T-helper 22 cell (primary cell): ENCODE measurements around the gene SLC11A2.
"Not testable (repeated sequence)": the region's sequence is repeated elsewhere in the genome, so short reads cannot be mapped to it uniquely, and the experiment has no call there.

ENCODE experiments used
- DNase-seq: peaks from one replicate; pipeline ENCODE4 v3.0.0-alpha.2; 2020; ENCODE audit warnings: low read depth

The SLC11A2 gene

GRCh38 chr12:50990147-50990727, 35.9 kb downstream of the SLC11A2 start:
- no peak for DNase-seq

DNA sequence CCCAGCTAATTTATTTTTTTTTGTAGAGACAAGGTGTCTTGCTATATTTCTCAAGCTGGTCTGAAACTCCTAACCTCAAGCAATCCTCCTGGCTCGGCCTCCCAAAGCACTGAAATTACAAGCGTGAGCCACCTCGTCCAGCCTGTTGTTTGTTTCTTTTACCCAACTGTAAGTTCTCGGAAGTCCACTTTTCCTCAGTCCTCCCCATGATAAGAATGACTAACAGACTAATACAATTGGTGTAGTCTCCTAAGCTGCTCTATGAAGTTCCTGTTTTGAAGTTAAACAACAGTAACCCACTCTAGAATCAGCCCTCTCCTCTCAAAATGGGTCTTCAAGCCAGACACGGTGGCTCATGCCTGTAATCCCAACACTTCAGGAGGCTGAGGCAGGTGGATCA, 37.3 kb downstream of the SLC11A2 start:
- no peak for DNase-seq

DNA sequence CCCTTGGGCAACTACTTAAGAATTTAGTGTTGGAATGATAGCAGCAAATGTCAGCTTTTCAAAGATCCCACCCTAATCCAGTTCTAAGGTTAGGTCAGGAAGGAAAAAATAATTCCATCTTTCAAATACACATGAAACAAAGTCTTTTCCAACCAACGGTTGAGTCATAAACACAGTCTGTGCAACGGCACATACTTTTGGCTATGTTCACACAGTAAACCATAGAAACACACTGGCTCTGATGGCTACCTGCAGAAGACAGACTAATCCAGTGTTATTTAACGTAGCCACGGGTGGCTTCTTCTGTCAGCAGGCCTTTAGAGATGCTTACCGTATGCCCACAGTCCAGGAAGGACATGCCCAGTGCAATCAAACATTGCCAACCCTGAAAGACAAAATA, 38.1 kb downstream of the SLC11A2 start:
- no peak for DNase-seq

- no peak for DNase-seq
These were observed 39.0 kb downstream of the SLC11A2 start for GRCh38 chr12:50986966-50987737.

DNA sequence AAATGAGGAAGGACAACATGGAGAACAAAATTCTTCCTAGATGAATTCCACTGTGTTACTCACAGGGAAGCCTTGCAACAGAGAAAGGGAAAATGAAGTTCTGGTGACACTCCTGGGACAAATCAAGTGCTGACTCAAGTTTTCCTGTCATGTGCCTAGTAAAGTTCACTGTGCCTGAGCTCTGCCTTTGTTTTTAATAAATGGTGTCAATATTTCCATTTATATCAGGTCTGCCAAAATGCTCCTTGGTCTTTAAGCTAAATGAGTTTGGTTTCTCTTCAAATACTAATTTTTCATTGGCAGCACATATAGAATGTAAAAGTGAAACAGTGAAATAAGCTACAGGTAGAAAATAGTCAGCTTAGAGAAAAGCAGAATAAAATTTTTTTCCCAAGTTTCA, 40.9 kb downstream of the SLC11A2 start:
- no peak for DNase-seq

DNA sequence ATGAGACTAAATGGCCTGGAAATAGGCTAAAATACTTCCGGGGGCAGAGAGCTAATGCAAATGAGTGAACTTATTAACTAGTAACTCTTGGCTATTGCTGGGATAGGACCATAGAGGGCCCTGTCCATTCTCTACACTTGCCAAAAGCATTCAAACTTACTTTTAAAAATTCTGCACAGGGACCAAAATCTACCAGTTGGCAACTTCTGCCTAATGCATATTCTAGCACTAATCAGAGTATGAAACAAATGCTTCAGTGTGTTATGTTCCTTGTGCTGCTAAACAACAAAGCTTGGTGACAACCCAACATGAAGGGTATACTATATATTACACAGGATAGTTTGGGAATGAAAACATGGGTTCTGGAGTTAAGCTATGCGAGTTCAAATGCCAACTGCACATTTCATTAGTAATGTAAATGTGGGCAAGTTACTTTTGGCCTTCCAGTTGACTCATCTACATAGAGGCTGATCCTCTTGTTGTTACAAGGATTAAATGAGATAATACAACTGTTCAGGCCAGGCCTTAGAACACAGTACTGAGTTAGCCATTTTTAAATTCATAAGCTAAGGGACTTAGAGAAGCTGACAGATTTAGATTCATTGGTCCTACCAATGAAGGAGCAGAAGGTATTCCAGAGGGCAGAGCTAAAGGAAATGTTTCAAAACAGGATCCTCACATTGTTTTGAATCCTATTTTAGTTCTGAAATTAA, 41.4 kb downstream of the SLC11A2 start:
- DNase-seq = no peak

DNA sequence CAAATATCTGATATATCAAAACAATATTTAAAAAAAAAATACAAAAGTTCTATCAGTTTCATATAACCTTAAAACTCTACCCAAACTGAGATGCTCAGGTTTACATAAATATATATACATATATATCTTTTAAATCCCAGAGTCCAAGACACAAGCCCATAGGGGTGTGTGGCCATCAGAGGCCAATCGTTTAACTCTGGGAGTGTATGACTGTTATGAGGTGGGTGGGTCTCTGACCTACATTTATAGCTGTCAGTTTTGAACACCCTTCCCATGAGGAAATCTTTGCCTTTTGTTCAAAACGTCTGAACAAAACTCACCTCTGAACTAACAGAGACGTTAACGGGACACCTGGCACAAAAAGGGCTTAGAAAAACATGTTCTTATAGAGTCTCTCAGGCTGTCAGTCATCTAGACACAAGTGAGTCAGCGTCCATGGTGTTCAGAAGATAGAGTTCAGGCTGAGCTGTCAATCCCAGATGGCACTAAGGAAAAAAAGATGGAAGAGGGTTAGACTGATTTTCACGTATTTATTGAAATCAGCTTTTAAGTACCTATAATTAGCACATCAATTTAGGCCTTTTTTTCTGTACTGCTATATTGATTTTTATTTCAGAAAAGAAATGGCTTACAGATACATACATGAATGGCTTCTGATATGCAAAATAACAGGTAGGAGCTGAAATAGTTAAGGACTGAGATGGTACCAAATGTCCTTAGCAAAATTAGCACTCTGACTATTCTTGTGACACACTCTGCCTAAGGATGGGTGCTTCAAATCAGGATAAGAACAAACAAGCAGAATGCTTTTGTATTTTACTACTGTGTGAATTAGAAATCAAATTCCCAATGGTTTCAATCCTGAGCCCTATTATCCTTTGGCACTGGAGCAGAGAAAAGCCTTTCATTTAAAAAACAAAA, 44.6 kb downstream of the SLC11A2 start:
- DNase-seq = no peak

DNA sequence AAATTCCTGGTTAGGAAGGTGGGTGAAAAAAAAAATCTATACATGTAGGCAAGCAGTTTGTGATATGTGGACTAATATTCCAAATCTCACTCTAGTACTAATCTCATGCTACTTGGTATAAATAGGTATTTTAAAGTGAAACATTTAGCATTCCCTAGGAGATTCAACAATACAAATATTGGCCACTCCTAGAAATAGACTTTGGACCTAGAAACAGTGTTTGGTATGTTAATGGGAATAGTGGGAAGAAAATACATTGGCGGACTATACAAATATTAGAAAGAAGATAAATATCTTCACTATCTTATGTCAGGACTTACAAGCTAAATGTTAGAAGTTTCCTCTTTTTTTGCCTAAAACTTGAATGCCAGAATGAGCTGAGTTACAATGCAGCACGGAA, 45.6 kb downstream of the SLC11A2 start:
- DNase-seq = no peak

- DNase-seq = no peak
These were observed 46.7 kb downstream of the SLC11A2 start for GRCh38 chr12:50979369-50980052.

- no peak for DNase-seq
These were observed 54.2 kb downstream of the SLC11A2 start for GRCh38 chr12:50971946-50972345.

DNA sequence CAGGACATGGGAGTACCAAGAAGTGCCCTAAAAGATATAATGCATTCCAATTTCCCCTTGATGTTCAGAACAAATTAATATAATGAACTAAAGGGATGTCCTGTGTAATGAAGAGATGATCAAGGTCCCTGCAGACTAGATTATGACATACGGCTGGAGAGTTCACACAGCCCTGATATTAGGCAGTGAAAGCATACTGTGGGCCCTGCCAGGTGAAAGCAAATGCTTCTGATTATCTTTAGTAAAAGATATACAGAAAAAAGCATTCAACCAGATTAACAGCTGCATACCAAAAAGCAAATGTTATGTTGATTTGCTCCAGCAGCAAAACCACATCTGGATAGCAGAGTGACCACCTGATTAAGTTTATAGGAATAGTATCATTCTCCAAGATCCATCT, 61.8 kb downstream of the SLC11A2 start:
- no peak for DNase-seq

GRCh38 chr12:50961708-50962107, 64.5 kb downstream of the SLC11A2 start:
- DNase-seq = no peak

GRCh38 chr12:50960130-50960529, 66.1 kb downstream of the SLC11A2 start:
- DNase-seq = no peak

GRCh38 chr12:50955697-50956096, 70.5 kb downstream of the SLC11A2 start:
- no peak for DNase-seq

DNA sequence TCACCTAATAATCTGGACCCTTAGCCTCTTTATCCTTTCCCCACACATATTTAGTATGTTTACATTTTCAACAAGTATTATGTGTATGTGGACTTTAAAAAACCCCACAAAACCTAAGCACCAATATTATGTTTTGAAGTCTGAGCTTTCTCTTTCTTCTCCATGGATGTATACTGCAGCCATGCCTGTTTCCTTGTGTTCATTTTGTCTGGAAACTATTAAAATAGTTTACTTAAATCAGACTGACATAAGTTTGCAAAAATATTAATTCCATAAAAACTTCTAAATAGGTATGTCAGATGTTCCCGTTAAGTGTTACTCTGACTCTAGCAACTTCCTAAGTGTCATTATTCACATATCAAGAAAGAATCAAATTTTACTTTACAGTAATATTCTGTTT, 70.9 kb downstream of the SLC11A2 start:
- DNase-seq = no peak

- DNase-seq = not testable (repeated sequence)
These were observed 71.4 kb downstream of the SLC11A2 start for GRCh38 chr12:50954789-50955188.

- no peak for DNase-seq
These were observed 73.1 kb downstream of the SLC11A2 start for GRCh38 chr12:50953047-50953446.

- no peak for DNase-seq
These were observed 73.7 kb downstream of the SLC11A2 start, which contains the start of gene HIGD1C for GRCh38 chr12:50952510-50952909. TSS of gene HIGD1C (plus strand) at chr12:50952544. CDS start at chr12:50953999, 1,455 bp downstream.

DNA sequence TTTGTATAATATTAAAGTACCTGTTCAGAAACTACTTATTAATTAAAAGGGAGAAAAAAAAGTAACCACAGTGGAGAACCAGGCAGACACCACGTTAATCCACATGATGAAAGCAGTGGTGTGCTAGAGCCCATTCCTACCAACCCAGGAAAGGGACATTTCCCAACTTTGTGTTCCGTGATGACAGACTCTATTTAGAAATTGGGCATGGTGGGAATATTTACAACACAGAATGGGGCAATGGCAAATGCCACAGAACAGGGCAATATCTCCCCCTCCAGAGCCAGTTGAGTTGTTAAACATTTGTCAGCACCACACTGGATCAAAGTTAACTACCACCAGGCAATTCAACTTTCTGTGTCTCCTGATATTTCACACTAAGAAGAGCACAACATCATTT, 75.1 kb downstream of the SLC11A2 start:
- no peak for DNase-seq

GRCh38 chr12:50949801-50950302, 76.3 kb downstream of the SLC11A2 start:
- DNase-seq = no peak

DNA sequence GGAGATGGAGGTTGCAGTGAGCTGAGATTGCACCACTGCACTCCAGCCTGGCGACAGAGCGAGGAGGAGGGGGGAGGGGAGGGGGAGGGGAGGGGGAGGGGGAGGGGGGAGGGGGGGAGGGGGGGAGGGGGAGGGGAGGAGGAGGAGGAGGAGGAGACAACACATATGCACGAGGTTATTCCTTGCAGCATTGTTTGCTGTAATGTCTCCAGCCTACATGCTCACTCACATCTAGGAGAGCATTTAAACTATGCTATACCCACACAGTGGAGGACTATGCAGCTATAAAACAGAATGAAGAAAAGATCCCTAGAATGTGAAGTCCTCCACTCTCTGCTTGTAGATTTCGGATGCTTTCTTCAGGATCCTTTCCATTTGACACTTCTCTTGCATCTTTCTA, 77.4 kb downstream of the SLC11A2 start:
- DNase-seq = no peak
